HFF-Myc (cell line): ENCODE measurements around the gene SESTD1.
"Not testable (repeated sequence)": the region's sequence is repeated elsewhere in the genome, so short reads cannot be mapped to it uniquely, and the experiment has no call there.

Source experiments
- DNase-seq: peaks from one replicate; pipeline ENCODE4 v3.0.0-alpha.2; 2011; ENCODE audit warnings: low read depth; ENCODE audit errors: extremely low read depth
- H3K4me3 ChIP-seq: replicated peaks from 2 replicates; pipeline ENCODE4 v1.5.1; 2011; ENCODE audit warnings: low read depth, mild to moderate bottlenecking, control low read depth, low read length
- TF ChIP-seq, protein P1 (sequence below): IDR thresholded peaks from 2 replicates; pipeline ENCODE4 v1.5.1; 2012; ENCODE audit warnings: mild to moderate bottlenecking, low read depth, low read length, control low read depth; ENCODE audit errors: missing control alignments

SESTD1 gene

GRCh38 chr2:179218848-179219594, 45.6 kb downstream of the SESTD1 start:
- peak; percentile 54 for DNase-seq
- H3K4me3 ChIP-seq = no peak overlapping the region
- TF ChIP-seq, protein P1, sequence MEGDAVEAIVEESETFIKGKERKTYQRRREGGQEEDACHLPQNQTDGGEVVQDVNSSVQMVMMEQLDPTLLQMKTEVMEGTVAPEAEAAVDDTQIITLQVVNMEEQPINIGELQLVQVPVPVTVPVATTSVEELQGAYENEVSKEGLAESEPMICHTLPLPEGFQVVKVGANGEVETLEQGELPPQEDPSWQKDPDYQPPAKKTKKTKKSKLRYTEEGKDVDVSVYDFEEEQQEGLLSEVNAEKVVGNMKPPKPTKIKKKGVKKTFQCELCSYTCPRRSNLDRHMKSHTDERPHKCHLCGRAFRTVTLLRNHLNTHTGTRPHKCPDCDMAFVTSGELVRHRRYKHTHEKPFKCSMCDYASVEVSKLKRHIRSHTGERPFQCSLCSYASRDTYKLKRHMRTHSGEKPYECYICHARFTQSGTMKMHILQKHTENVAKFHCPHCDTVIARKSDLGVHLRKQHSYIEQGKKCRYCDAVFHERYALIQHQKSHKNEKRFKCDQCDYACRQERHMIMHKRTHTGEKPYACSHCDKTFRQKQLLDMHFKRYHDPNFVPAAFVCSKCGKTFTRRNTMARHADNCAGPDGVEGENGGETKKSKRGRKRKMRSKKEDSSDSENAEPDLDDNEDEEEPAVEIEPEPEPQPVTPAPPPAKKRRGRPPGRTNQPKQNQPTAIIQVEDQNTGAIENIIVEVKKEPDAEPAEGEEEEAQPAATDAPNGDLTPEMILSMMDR = peak; percentile 93

DNA sequence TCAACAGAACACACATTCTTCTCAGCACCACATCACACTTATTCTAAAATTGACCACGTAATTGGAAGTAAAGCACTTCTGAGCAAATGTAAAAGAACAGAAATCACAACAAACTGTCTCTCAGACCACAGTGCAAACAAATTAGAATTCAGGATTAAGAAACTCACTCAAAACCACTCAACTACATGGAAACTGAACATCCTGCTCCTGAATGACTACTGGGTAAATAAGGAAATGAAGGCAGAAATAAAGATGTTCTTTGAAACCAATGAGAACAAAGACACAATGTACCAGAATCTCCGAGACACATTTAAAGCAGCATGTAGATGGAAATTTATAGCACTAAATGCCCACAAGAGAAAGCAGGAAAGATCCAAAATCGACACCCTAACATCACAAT, 50.0 kb downstream of the SESTD1 start:
- H3K4me3 ChIP-seq, DNase-seq: not testable (repeated sequence)

GRCh38 chr2:179211355-179211754, 53.3 kb downstream of the SESTD1 start:
- no peak for DNase-seq
- no peak overlapping the region for H3K4me3 ChIP-seq
- TF ChIP-seq, protein P1 = no peak

DNA sequence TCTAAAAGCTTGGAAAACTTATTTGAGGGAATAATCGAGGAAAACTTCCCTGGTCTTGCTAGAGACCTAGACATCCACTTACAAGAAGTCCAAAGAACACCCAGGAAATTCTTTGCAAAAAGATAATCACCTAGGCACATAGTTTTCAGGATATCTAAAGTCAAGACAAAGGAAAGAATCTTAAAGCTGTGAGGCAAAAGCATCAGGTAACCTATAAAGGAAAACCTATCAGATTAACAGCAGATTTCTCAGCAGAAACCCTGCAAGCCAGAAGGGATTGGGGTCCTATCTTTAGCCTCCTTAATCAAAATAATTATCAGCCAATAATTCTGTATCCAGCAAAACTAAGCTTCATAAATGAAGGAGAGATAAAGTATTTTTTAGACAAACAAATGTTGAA, 56.4 kb downstream of the SESTD1 start:
- DNase-seq, H3K4me3 ChIP-seq: not testable (repeated sequence)

DNA sequence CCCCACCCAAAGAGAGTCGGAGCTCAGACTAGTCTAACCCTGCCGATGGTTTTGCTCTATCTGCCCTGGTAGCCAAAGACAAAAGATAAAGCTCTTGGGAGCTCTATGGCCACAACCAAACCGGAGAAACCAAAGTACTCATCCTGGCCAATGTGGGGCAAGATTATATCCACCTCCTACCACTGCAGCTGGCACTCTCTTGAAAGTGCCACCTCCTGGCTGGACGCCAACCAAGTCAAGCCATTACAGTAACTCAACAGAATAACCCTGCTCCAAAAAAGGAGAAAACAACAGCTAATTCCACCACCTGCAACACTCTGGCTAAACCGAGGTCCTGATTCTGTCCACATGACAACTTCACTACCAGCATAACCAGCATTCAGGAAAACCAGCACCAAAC, 57.6 kb downstream of the SESTD1 start:
- no peak for DNase-seq
- H3K4me3 ChIP-seq = no peak overlapping the region
- TF ChIP-seq, protein P1 = no peak

GRCh38 chr2:179201869-179202268, 62.8 kb downstream of the SESTD1 start:
- no peak overlapping the region for H3K4me3 ChIP-seq
- DNase-seq = peak; percentile 12
- TF ChIP-seq, protein P1 = no peak

DNA sequence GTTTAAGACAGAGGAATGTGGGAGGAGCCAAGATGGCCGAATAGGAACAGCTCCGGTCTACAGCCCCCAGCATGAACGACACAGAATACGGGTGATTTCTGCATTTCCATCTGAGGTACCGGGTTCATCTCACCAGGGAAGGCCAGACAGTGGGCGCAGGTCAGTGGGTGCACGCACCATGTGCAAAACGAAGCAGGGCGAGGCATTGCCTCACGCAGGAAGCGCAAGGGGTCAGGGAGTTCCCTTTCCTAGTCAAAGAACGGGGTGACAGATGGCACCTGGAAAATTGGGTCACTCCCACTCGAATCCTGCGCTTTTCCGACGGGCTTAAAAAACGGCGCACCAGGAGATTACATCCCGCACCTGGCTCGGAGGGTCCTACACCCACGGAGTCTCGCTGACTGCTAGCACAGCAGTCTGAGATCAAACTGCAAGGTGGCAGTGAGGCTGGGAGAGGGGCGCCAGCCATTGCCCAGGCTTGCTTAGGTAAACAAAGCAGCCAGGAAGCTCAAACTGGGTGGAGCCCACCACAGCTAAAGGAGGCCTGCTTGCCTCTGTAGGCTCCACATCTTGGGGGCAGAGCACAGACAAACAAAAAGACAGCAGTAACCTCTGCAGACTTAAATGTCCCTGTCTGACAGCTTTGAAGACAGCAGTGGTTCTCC, 68.6 kb downstream of the SESTD1 start:
- not testable (repeated sequence) for DNase-seq, H3K4me3 ChIP-seq

GRCh38 chr2:179195141-179195540, 69.5 kb downstream of the SESTD1 start:
- TF ChIP-seq, protein P1 = no peak
- no peak for DNase-seq

More at GRCh38 chr2:179195141-179195540, 69.5 kb downstream of the SESTD1 start:
- no peak overlapping the region for H3K4me3 ChIP-seq
